Placental pericyte (primary cell): Measurements from ENCODE around the gene ZSCAN10. TPM values are rescaled to one million over a fixed set of nuclear protein-coding genes. Genes with fewer than 3 reads are reported as not detected.

Experiments used
- small RNA-seq: library from RNA; depleted of rRNA; stranded (forward); fragments of <200 nt; gene quantifications from one replicate; pipeline ENCODE3, GENCODE V24; 2012; ENCODE audit warnings: low replicate concordance
- total RNA-seq: library from RNA; depleted of rRNA; stranded (reverse); fragments of >200 nt; gene quantifications from 2 replicates; pipeline ENCODE4 v1.2.3, GENCODE V29; 2012

The ZSCAN10 gene
- total RNA-seq = not detected in 2 replicates

GRCh38 chr16:3098459-3099394 lies at the start of gene ZSCAN10:
ZSCAN10 (minus strand) TSS chr16:3099294; CDS start chr16:3092937, 6,357 bp downstream.

DNA sequence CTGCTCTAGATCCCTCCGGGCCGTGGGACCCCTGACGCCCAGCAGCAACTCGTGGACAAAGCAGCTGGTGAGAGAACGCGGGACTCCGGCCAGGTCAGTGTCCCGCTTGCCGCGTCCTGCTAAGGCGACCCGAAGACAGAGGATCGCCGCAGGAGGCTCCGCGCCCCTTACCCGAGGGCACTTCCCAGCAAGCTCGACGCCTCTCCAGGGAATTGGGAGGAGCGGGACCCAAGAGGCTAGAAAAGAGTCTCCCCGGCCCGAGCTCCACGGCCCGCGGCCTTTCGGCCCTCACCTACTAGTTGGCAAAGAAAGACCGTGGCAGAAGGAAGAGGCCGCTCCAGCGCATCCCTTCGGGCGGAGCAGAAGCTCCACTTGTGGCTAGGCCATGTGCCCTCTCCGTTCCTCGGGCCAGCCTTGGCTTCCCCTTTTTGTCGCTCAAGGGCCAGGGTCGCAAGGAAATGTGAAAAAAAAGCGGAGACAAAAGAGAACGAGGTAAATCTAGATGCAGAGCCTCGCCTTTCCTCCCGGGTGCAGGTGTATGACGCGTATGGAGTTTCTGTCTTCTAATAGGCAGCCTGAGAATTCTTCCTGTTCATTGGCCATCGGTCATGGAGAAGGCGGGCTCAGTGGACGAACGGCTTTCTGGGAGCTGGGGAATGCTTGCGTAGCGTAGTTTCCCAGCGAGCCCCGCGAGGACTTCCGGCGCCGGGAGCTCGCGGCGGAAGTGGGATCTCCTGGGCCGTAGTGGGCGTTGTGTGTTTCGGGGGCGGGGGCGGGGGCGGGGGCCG lies 35.4 kb upstream of the ZSCAN10 start, which contains the start of gene ZNF213:
TSS of gene ZNF213 (plus strand) at position 692 of the 788 bp plus-strand sequence. CDS start 2,252 bp downstream, outside the sequence.

GRCh38 chr16:3112058-3112880 lies 13.2 kb upstream of the ZSCAN10 start, which contains the start of gene ZNF205:
ZNF205 (plus strand) TSS chr16:3112586; CDS start chr16:3113431, 845 bp downstream.

DNA sequence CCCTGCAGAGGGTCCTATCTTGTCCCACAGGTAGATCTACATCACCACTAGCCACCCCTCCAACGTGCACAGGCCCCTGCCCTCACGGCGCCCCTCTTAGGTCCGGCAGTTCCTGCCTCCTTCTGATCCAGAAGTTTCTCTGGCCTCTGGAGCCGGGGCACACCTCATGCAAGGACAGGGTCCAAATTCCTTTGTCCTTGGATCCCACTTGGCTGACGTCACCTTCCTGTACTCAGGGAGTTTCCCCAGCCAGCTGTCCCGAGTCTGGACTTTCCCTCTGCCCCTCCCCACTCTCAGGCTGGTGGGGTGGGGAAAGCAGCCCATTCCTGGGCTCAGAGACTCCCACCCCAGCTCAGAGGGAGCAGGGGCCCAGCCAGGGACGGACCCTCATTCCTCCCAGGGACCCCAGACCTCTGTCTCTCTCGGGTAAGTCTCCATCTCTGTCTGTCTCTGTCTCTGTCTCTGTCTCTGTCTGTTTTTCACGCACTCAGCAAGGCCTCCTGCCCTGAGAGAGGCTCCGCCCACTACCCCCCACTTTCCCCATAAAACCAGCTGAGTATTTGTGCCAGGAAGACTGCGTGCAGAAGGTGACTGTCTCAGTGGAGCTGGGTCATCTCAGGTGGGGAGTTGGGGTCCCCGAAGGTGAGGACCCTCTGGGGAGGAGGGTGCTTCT lies 33.9 kb downstream of the ZSCAN10 start, which contains the start of gene IL32:
TSS of gene IL32 (plus strand) at position 572 of the 673 bp plus-strand sequence. CDS start 172 bp downstream, outside the sequence.

GRCh38 chr16:3045758-3046640 lies 53.1 kb downstream of the ZSCAN10 start, which contains the start of gene MMP25:
MMP25 (plus strand) TSS chr16:3046561; CDS start chr16:3046918, 357 bp downstream.

Small RNA genes within 50 kb of the gene (small RNA-seq; reads per million reads assigned to genes)
- gene RNU1-22P = 0.16 reads per million

Other genes with a start within 250 kb of the ZSCAN10 start
- 2.7 TPM in 1 of 2 replicates, not detected in the other for gene PRSS22, start 241.1 kb downstream of the ZSCAN10 start, total RNA-seq
- 53.0 and 83.3 TPM in 2 replicates for gene FLYWCH2, start 216.1 kb downstream of the ZSCAN10 start, total RNA-seq
- gene FLYWCH1, start 187.4 kb downstream of the ZSCAN10 start, total RNA-seq = 42.2 and 55.8 TPM in 2 replicates
- not detected in 2 replicates for gene KREMEN2, start 135.0 kb downstream of the ZSCAN10 start, total RNA-seq
- gene PAQR4, start 129.9 kb downstream of the ZSCAN10 start, total RNA-seq = 1.1 and 12.2 TPM in 2 replicates
- gene PKMYT1, start 118.8 kb downstream of the ZSCAN10 start, total RNA-seq = 0.22 and 27.1 TPM in 2 replicates
- gene CLDN9, start 86.4 kb downstream of the ZSCAN10 start, total RNA-seq = not detected in 2 replicates
- 0.14 and 0.22 TPM in 2 replicates for gene CLDN6, start 81.1 kb downstream of the ZSCAN10 start, total RNA-seq
- gene TNFRSF12A, start 78.9 kb downstream of the ZSCAN10 start, total RNA-seq = 216 and 619 TPM in 2 replicates
- gene HCFC1R1, start 75.4 kb downstream of the ZSCAN10 start, total RNA-seq = 11.6 and 21.7 TPM in 2 replicates
- gene THOC6, start 75.3 kb downstream of the ZSCAN10 start, total RNA-seq = 32.2 and 40.7 TPM in 2 replicates
- gene BICDL2, start 62.4 kb downstream of the ZSCAN10 start, total RNA-seq = under 0.01 TPM in 1 of 2 replicates, not detected in the other
- not detected in 2 replicates for gene MMP25, start 52.7 kb downstream of the ZSCAN10 start, total RNA-seq
- gene IL32, start 33.7 kb downstream of the ZSCAN10 start, total RNA-seq = 3.7 and 21.7 TPM in 2 replicates
- 17.9 and 20.0 TPM in 2 replicates for gene ZNF205, start 13.3 kb upstream of the ZSCAN10 start, total RNA-seq
- gene ZNF213, start 35.7 kb upstream of the ZSCAN10 start, total RNA-seq = 8.3 and 11.4 TPM in 2 replicates
- gene OR1F1, start 88.9 kb upstream of the ZSCAN10 start, total RNA-seq = not detected in 2 replicates
- gene ZNF200, start 135.9 kb upstream of the ZSCAN10 start, total RNA-seq = 12.9 and 14.0 TPM in 2 replicates
- gene MEFV, start 157.3 kb upstream of the ZSCAN10 start, total RNA-seq = not detected in 2 replicates
- 49.5 and 54.7 TPM in 2 replicates for gene ZNF263, start 184.2 kb upstream of the ZSCAN10 start, total RNA-seq
- gene TIGD7, start 206.1 kb upstream of the ZSCAN10 start, total RNA-seq = 2.4 and 3.6 TPM in 2 replicates
- 22.3 and 28.1 TPM in 2 replicates for gene ZNF75A, start 206.2 kb upstream of the ZSCAN10 start, total RNA-seq